CD4-positive, alpha-beta T cell treated with Interleukin-6 at 100 ng/mL for 8 hours (primary cell): Measurements from ENCODE around the gene CLEC11A.
"Not testable (repeated sequence)": the region's sequence is repeated elsewhere in the genome, so short reads cannot be mapped to it uniquely, and the experiment has no call there.

Experiments used
- DNase-seq: peaks from one replicate; pipeline ENCODE4 v3.0.0-alpha.2; 2020; ENCODE audit warnings: mixed read lengths, low spot score

CLEC11A gene

DNA sequence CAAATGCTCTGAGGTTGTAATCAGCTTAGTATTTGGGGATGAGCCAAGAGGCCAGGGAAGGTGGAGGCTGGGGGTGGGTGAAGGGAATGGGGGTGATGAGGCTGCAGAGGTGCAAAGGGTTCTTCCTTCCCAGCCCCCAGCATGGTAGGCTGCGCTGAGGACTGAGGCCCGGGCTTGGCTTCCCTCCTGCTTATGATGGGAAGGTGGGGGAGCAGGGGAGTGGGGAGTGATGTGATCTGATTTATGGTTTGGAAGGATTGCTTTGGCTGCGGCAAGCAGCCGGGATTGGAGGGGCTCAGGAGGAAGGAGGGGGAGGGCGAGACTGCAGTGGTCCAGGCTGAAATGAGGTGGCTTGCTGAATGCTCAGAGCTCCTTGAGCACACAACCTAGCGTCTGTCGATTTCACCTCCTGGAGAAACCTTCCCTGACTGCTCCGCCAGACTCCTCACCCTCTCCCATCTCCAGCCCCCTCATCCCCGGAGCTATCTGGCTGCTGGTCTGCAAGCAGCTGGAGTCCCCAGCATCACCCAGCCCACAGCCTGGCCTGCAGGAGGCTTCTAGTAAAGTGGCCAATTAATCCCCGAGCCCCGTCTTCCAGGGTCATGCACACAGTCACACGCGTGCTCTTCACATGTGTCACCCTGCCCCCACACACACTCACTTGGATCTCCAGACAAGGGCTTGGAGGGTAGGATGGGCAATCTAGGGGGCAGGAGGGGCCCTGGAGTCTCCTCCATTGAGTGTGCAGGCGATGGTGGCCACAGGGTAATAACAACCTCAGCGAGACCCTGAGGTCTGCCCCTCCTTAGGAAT lies 757 bp upstream of the CLEC11A start:
- DNase-seq: no peak

- no peak for DNase-seq
Measured at GRCh38 chr19:50723735-50724521, 764 bp downstream of the CLEC11A start.

GRCh38 chr19:50724522-50725217 lies 1.5 kb downstream of the CLEC11A start:
- peak; percentile 93 for DNase-seq

DNA sequence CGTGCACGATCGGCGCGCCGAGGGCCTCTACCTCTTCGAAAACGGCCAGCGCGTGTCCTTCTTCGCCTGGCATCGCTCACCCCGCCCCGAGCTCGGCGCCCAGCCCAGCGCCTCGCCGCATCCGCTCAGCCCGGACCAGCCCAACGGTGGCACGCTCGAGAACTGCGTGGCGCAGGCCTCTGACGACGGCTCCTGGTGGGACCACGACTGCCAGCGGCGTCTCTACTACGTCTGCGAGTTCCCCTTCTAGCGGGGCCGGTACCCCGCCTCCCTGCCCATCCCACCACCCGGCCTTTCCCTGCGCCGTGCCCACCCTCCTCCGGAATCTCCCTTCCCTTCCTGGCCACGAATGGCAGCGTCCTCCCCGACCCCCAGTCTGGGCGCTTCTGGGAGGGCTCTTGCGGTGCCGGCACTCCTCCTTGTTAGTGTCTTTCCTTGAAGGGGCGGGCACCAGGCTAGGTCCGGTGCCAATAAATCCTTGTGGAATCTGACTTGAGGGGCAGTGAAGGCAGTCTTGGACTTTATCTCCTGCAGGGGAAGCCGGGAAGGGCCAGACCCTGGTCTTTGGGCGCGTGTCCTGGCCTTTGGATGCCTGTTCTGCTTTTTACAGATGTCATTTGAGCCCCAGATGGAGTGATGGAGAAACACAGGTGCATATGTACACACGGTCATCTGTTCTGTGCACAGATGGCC lies 2.2 kb downstream of the CLEC11A start:
- no peak for DNase-seq

DNA sequence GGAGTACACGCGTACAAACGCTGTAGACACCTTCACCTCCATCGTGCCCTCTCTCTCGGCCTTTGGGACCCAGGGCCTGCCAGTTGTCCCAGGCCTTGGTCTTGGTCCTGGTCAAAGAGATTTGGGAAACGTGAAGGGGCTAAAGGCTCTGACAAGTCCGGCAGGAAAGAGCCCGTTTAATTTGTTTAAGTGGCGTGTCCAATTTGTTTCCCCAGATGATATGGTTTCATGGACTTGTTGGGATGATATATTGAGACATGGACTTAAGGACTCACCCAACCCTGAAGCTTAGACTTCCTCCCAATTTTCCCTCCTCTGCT lies 2.7 kb downstream of the CLEC11A start:
- no peak for DNase-seq

GRCh38 chr19:50728084-50728737 lies 5.0 kb downstream of the CLEC11A start:
- peak; percentile 63 for DNase-seq

DNA sequence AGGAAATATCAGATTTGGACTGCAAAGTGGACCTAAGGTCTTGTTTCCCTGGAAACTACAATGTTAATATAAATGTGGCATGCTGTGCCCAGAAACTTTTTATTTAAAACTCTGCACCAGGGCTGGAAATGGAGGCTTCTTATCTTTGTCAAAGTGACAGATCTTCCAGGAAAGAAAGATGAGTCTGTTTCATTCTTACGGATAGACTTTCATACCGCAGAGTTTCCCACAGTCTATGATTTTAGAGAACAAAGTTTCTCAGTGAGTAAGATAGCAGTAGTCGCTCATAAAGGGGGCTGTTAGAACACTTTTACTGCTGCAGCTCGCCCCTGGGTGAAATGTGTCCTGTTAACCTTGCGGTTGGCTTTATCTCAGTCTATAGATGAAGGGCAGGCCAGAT lies 6.7 kb downstream of the CLEC11A start:
- DNase-seq: no peak

DNA sequence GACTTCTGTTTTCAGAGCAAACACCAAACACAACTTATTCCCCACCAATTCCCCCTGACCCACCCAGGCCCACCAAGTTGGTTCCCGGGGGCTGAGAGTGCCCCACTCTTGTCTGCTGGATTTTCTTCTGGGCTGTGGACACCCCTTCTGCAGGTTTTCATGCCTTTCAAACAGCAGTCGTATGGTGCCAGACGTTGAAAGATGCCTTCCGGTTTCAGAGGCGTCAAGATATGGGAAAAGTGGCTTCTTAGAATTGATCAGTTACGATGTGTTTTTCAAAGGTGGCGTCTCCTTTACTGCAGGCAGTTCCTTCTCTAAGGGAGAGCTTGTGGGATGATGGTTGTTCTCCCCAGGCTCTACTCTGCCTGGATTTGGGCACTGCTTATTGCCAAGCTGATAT lies 12.7 kb downstream of the CLEC11A start:
- DNase-seq: no peak

- DNase-seq: no peak
Measured at GRCh38 chr19:50736338-50736737, 13.2 kb downstream of the CLEC11A start.

DNA sequence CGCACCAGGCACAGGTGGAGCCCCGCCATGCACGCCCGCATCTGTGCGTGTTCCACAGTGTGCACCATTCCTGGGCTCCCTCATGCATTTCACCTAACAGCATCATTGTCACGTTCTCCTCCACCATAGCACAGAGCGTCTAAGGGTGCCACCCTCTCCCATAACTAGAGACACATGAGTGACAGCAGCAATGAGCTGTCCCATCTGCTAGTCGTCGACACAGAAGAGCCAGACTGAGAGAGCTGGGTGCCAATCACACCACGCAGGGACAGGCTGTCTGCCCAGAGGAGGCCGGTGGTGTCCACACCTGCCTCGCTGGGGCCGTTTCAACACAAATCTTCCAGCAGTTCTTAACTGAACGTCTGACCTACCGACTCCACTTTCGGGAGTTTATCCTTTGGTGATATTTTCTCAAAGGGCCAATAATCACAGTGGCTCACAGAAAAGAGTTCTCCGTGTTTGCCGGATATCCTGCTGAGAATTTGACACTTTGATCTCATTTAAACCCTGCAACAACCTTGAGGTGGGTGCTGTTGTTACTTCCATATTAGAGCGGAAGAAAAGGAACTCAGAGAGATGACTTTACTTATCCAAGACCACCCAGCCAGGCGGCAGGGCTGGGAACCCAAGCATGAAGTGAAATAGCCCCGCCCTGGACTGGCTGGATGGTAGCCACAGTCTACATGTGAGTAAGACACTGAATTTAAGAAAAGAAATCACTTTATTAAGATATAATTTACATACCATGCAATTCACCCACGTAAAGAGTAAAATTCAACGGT lies 16.2 kb downstream of the CLEC11A start:
- DNase-seq: no peak

DNA sequence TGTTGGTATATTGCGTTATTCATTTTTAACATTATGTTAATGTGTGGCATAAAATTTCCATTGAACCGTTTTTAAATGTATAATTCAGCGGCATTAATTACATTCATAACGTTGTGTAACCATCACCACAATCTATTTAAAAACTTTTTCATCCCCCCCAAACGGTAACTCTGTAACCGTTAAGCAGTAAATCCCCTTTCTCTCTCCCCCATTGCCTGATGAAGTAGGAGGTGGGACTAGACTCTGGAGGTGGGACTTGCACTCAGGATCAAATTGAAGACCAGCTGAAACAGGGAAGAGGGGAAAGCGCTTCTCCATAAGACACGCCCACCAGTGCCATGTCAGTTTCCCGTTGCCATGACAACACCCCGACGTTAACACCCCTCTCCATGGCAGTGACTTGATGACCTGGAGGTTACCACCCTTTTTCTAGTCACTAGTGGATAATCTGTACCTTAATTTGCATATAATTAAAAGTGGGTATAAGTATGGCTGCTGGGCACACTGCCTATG lies 16.8 kb downstream of the CLEC11A start:
- DNase-seq: no peak

GRCh38 chr19:50741179-50741933 lies 18.2 kb downstream of the CLEC11A start:
- DNase-seq: no peak

DNA sequence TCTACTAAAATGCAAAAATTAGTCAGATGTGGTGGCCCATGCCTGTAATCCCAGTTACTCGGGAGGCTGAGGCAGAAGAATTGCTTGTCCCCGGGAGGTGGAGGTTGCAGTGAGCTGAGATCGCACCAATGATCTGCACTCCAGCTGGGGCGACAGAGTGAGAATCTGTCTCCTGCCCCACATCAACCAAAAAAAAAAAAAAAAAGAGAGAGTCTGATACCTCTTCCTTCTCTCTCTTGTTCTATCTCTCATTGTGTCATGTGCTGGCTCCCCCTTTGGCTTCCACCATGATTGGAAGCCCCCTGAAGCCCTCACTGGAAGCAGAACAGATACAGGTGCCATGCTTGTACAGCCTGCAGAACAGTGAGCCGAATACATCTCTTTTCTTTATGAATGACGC lies 20.4 kb downstream of the CLEC11A start:
- DNase-seq: no peak

DNA sequence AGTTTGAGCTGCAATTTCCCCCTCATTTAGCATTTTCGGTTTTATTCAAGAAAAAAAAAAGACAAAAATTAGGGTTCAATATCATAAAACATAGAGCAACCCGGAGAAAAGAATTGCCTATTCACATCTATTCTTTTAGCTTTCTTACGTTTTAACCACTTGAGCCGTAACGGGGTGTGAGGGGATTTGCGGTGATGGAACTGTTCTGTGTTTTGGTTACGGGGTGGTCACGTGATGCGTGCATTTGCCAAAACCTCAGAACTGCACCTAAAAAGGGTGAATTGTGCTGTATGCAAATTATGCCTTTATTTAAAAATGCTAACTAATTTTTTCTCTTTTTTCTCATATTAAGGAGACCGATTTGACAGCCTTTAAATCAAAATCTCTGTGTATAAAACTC lies 22.1 kb downstream of the CLEC11A start:
- DNase-seq: no peak

GRCh38 chr19:50747141-50747540 lies 24.0 kb downstream of the CLEC11A start:
- DNase-seq: not testable (repeated sequence)

DNA sequence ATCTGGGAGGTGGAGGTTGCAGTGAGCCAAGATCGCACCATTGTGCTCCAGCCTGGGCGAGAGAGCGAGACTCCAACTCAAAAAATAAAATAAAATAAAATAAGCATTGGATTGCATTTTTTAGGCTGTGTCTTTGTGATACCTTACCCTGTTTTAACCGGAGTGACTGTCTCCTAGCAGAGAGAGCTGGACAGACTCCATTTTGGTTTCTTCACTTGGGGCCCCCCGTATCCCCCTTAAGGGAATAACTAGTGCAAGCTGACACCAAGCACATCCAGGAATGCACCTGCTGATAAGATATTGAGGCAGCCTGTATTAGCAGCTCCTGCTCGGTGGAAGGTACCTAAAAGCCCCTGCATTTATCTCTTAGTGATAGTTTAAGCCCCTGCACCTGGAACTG lies 26.3 kb downstream of the CLEC11A start:
- DNase-seq: no peak

DNA sequence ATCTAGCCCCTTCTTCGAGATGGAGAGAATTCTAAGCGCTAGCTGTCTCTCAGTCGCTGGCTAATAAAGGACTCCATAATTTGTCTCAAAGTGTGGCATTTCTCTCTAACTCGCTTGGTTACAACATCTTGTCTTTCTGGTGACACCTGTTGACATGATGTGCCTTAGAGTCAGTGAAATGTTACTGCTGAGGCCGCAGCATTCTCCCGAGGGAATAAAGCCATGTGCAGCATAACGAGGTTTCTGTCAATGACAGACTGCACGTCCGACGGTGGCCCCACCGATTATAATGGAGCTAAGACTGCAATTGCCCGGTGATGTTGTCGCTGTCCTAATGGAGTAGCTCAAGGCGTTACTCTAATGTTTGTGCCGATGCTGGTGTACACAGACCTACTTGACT lies 26.8 kb downstream of the CLEC11A start:
- DNase-seq: no peak

DNA sequence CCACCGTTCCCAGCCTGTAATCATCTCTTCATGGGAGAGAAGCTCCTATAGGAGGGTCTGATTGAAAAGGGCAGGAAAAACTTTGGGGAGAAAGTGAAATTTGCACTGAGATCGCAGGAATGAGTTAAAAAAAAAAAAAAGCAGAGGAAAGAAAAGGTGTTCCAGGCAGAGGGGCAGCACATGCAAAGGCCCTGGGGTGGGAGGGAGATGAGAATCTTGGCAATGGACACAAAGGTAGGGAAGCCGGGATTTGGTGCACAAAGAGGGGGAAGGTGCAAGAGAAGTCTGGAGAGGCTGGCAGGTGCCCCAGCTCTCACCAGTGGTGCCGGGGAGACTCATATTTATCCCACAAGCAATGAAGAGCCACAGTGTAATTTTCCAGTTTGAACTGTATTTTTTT lies 30.7 kb downstream of the CLEC11A start:
- no peak for DNase-seq

GRCh38 chr19:50756244-50756643 lies 33.1 kb downstream of the CLEC11A start:
- not testable (repeated sequence) for DNase-seq

GRCh38 chr19:50757624-50758023 lies 34.5 kb downstream of the CLEC11A start:
- not testable (repeated sequence) for DNase-seq
